Measurements from ENCODE around the gene SNX32. TPM values are rescaled to one million over a fixed set of nuclear protein-coding genes. Genes with fewer than 3 reads are reported as not detected.

Gene SNX32
- total and polyA plus RNA-seq, 9 of the 15 experiments (the other 6 are each of a cell fraction or from before 2014, with no cell fraction given), result 0.03 TPM; not detected in 7

- TF ChIP-seq, protein P1, sequence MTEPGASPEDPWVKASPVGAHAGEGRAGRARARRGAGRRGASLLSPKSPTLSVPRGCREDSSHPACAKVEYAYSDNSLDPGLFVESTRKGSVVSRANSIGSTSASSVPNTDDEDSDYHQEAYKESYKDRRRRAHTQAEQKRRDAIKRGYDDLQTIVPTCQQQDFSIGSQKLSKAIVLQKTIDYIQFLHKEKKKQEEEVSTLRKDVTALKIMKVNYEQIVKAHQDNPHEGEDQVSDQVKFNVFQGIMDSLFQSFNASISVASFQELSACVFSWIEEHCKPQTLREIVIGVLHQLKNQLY (CRISPR knock-in tag; conservative IDR thresholded peaks at IDR 0.05), result no peak
Observed at GRCh38 chr11:65895482-65895981, 61.8 kb downstream of the SNX32 start (continued).

DNA sequence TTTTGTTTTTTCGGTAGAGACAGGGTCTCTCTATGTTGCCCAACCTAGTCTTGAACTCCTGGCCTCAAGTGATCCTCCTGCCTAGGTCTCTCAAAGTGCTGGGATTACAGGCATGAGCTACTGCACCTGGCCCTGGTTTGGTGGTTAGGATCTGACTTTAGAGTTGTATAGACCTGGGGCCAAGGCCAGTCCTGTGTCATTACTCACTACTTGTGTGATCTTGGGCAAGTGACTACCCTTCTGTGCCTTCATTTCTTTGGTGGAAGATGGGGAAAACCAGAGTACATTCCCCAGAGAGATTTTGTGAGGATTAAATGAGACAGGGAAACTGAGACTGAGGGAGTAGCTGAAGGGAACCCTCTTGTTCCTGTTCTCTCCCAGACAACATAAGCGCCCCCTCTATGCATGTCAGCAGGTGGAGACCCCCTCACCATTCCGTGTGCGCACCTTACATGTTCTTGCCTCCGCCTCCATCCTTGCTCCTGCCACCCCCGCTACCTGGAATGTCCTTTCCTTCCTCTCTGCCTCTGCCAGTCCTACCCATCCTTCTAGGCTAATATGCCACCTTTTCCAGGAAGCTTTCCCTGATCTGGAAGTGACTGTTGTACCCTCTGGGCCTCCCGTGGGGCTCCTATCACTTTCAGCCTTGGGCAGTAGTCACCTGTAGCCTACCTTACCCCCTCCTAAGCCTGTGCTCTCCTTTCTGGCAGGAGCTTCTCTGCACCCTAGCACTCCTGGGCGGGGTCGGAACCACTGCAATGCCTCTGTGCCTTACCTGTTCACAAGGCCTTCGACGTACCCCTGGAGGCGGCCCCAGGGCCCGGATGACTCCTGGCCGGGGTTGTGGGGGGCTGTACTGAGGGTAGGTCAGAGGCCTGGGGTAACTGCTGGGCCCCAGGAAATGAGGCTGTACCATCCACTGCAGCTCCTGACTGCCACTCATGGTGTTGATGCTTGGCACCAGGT is 62.6 kb downstream of the SNX32 start:
- H3K36me3 ChIP-seq (ENCODE audit: control insufficient read depth, insufficient read depth, low read length), result peaks cover 73% of the 10 kb centered on the region
- BruUV-seq (replicated peaks), result no TSS peak
- H3K79me2 ChIP-seq (ENCODE audit: control insufficient read depth, insufficient read depth, low read length), result peaks cover 84% of the 10 kb centered on the region
- H3K4me2 ChIP-seq (ENCODE audit: insufficient read depth, low read length), result no peak overlapping the region
- WGBS (ENCODE audit: insufficient coverage, low coverage, missing lambda C conversion rate), result 91% methylated on average over 11 of the region's 14 CpGs
- POLR2A ChIA-PET, result interaction anchor here (0.6 to 10.0 kb wide), 13 partner anchors 7 to 416 kb away, joined by 3 to 136 read pairs (median 5); partner anchors contain the start of genes CCDC85B, CFL1, FIBP and MUS81
- H3K9ac ChIP-seq (ENCODE audit: insufficient read depth in 1 of 2, low read depth in 2 of 2, low read length in 2 of 2), result peak overlapping the region in 1 of 2 experiments; percentile 73; a peak in 1 of 4 replicates
- peaks cover 39 to 70% of the 10 kb centered on the region in 2 experiments for H3K4me1 ChIP-seq (replicated peaks in 1 of 2; ENCODE audit: control insufficient read depth in 2 of 2, insufficient read depth in 2 of 2, low read length in 2 of 2)
- no peak for FAIRE-seq
- no peak overlapping the region for H2AFZ ChIP-seq (ENCODE audit: low read depth, low read length)
- H3K9me3 ChIP-seq (replicated peaks; ENCODE audit: control insufficient read depth, insufficient read depth, low read depth, low read length), result no peaks in the 10 kb centered on the region
- no peaks in the 10 kb centered on the region for H3K9me1 ChIP-seq (ENCODE audit: control insufficient read depth, insufficient read depth, low read length)
- peaks cover 33% of the 10 kb centered on the region for H4K20me1 ChIP-seq (replicated peaks; ENCODE audit: control insufficient read depth, insufficient read depth, low read length)
- H3K27ac ChIP-seq (ENCODE audit: extremely low read depth, low read depth, low read length), result peak overlapping the region; percentile 36; the same call in 2 of the 3 replicates
- intact Hi-C loops (cut with micrococcal nuclease) (no loop called here), in situ Hi-C loops (cut with MboI) (no loop called here)
- no peak overlapping the region for H3K4me3 ChIP-seq
- DNase-seq (ENCODE audit: extremely low read depth in 1 of 4, low spot score in 3 of 4), result no peak
- no peaks in the 10 kb centered on the region for H3K27me3 ChIP-seq (ENCODE audit: control insufficient read depth in 2 of 2, insufficient read depth in 2 of 2, low read length in 2 of 2)
- ATAC-seq, result no peak
- CTCF ChIA-PET (ENCODE audit: low intra/inter-chr PET ratio), result no interaction called here
- no peak for TF ChIP-seq ETV6 (IDR thresholded peaks at IDR 0.05; ENCODE audit: borderline replicate concordance in 1 of 2, low read depth in 2 of 2, low read length in 1 of 2)
- no peak for TF ChIP-seq ETV6 (CRISPR knock-in tag; IDR thresholded peaks at IDR 0.05; ENCODE audit: borderline replicate concordance)
- no peak for TF ChIP-seq NR0B1 (IDR thresholded peaks at IDR 0.05; ENCODE audit: partially characterized antibody)
- no peak for TF ChIP-seq MCM2 (IDR thresholded peaks at IDR 0.05; ENCODE audit: low read depth)
- no peak for TF ChIP-seq ZNF695 (CRISPR knock-in tag; IDR thresholded peaks at IDR 0.05)
- TF ChIP-seq, protein P2, sequence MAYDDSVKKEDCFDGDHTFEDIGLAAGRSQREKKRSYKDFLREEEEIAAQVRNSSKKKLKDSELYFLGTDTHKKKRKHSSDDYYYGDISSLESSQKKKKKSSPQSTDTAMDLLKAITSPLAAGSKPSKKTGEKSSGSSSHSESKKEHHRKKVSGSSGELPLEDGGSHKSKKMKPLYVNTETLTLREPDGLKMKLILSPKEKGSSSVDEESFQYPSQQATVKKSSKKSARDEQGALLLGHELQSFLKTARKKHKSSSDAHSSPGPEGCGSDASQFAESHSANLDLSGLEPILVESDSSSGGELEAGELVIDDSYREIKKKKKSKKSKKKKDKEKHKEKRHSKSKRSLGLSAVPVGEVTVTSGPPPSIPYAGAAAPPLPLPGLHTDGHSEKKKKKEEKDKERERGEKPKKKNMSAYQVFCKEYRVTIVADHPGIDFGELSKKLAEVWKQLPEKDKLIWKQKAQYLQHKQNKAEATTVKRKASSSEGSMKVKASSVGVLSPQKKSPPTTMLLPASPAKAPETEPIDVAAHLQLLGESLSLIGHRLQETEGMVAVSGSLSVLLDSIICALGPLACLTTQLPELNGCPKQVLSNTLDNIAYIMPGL (CRISPR knock-in tag; IDR thresholded peaks at IDR 0.05), result 0 out of 2 replicates have a peak, but pooled peaks have one; percentile 35
- TF ChIP-seq, protein P3, sequence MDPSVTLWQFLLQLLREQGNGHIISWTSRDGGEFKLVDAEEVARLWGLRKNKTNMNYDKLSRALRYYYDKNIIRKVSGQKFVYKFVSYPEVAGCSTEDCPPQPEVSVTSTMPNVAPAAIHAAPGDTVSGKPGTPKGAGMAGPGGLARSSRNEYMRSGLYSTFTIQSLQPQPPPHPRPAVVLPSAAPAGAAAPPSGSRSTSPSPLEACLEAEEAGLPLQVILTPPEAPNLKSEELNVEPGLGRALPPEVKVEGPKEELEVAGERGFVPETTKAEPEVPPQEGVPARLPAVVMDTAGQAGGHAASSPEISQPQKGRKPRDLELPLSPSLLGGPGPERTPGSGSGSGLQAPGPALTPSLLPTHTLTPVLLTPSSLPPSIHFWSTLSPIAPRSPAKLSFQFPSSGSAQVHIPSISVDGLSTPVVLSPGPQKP (CRISPR knock-in tag; IDR thresholded peaks at IDR 0.05), result no peak
- TF ChIP-seq KDM4B (IDR thresholded peaks at IDR 0.05; ENCODE audit: borderline replicate concordance in 2 of 2, low read depth in 1 of 2), result no peak
